ENCODE data around the gene GIGYF1.

DNA sequence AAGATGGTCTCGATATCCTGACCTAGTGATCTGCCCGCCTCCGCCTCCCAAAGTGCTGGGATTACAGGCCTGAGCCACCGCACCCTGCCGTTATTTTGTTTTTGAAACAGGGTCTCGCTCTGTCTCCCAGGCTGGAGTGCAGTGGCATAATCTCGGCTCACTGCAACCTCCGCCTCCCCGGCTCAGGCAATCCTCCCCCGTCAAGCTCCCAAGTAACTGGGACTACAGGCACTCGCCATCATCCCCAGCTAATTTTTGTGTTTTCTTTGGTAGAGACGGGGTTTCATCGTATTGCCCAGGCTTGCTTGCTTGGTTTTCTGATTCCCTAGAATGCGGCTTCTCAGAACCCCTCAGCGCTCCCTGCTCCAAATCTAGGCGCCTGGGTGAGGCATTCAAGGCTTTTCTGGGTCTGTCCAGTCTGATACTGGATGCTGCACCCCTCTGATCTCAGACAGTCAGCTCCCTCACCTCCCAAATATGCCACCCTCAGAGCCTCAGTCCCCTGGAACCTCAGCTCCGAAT, 54.0 kb downstream of the GIGYF1 start:
- no peak for TF ChIP-seq EZH2 (IDR thresholded peaks at IDR 0.05; ENCODE audit: borderline replicate concordance, low read depth, low read length, severe bottlenecking)
- TF ChIP-seq POLR2A (IDR thresholded peaks at IDR 0.05; ENCODE audit: low read depth, low read length), result no peak
- TF ChIP-seq, protein P1, sequence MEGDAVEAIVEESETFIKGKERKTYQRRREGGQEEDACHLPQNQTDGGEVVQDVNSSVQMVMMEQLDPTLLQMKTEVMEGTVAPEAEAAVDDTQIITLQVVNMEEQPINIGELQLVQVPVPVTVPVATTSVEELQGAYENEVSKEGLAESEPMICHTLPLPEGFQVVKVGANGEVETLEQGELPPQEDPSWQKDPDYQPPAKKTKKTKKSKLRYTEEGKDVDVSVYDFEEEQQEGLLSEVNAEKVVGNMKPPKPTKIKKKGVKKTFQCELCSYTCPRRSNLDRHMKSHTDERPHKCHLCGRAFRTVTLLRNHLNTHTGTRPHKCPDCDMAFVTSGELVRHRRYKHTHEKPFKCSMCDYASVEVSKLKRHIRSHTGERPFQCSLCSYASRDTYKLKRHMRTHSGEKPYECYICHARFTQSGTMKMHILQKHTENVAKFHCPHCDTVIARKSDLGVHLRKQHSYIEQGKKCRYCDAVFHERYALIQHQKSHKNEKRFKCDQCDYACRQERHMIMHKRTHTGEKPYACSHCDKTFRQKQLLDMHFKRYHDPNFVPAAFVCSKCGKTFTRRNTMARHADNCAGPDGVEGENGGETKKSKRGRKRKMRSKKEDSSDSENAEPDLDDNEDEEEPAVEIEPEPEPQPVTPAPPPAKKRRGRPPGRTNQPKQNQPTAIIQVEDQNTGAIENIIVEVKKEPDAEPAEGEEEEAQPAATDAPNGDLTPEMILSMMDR (IDR thresholded peaks at IDR 0.05; ENCODE audit: extremely low read depth in 1 of 2, insufficient read depth in 1 of 2, low read depth in 1 of 2, low read length in 2 of 2), result no peak
- TF ChIP-seq, protein P2, sequence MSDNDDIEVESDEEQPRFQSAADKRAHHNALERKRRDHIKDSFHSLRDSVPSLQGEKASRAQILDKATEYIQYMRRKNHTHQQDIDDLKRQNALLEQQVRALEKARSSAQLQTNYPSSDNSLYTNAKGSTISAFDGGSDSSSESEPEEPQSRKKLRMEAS (IDR thresholded peaks at IDR 0.05; ENCODE audit: insufficient read depth, insufficient read length), result no peak
- TF ChIP-seq POLR2AphosphoS5 (IDR thresholded peaks at IDR 0.05; ENCODE audit: insufficient read depth, low read depth, low read length), result no peak
- no peak for TF ChIP-seq MYC (IDR thresholded peaks at IDR 0.05; ENCODE audit: low read depth, low read length)
- no peak for TF ChIP-seq GATA2 (IDR thresholded peaks at IDR 0.05; ENCODE audit: insufficient read depth, insufficient read length, low read depth, low read length)
- TF ChIP-seq FOS (IDR thresholded peaks at IDR 0.05; ENCODE audit: borderline replicate concordance, insufficient read depth, low read length), result no peak
- TF ChIP-seq JUN (IDR thresholded peaks at IDR 0.05; ENCODE audit: borderline replicate concordance, insufficient read depth, insufficient read length, low read depth), result no peak

Measured in endothelial cell of umbilical vein (primary cell).